Bronchus fibroblast of lung (primary cell): Measurements from ENCODE around the gene NDN. TPM values are rescaled to one million over a fixed set of nuclear protein-coding genes. Genes with fewer than 3 reads are reported as not detected.

Experiments used
- total RNA-seq: library from RNA; depleted of rRNA; stranded (reverse); fragments of >200 nt; gene quantifications from 2 replicates; pipeline ENCODE4 v1.2.3, GENCODE V29; 2015

Gene NDN
- total RNA-seq, result 82.5 and 93.0 TPM in 2 replicates

DNA sequence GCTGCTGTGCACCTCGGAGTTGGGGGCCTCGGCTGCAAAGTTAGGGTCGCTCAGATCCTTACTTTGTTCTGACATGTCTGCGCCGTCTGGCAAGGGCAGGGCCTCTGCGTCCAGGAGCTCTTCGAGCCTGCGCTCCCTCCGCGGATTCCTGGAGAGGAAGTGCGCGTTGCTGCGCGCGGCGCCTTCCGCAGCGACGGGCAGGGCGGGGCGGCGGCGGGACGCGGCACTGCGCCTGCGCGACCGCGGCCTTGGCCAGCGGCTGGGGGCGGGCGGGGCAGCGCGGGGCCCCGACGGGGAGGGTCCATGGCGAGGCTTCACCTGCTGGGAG is at the start of gene NDN:
Gene NDN, minus strand, starts transcription at position 163 of the 328 bp plus-strand sequence. Its CDS starts 88 bp downstream, at position 75.

GRCh38 chr15:23647421-23648370 is 39.4 kb downstream of the NDN start, which contains the start of gene MAGEL2:
TSS of gene MAGEL2 (minus strand) at chr15:23647867. CDS start at chr15:23647742, 125 bp downstream.

Other genes with a start within 250 kb of the NDN start
- not detected in 2 replicates for gene GOLGA6L2, start 240.1 kb downstream of the NDN start, total RNA-seq
- under 0.01 TPM in 1 of 2 replicates, not detected in the other for gene MKRN3, start 121.6 kb downstream of the NDN start, total RNA-seq
- gene MAGEL2, start 39.4 kb downstream of the NDN start, total RNA-seq, result 0.45 and 0.84 TPM in 2 replicates